PC-9 (cell line): ENCODE results near the gene LRP10.

Experiments
- CTCF ChIP-seq: fragments of 200-600 bp; sonication (generic); conservative IDR thresholded peaks from 2 replicates; pipeline ENCODE4 v1.6.1; 2017; ENCODE audit warnings: mixed run types, antibody characterized with exemption, mild to moderate bottlenecking, moderate library complexity
- EZH2 ChIP-seq: fragments of 200-600 bp; sonication (generic); IDR thresholded peaks from 2 replicates; pipeline ENCODE4 v1.8.0; 2017; ENCODE audit warnings: antibody characterized with exemption, low read depth

GRCh38 chr14:22887990-22888378 is 16.4 kb downstream of the LRP10 start:
- TF ChIP-seq CTCF (no peak), EZH2 (no peak)
